HL-60 (cell line): ENCODE data around the gene LRP1B.

Source experiments
- DNase-seq, 2 experiments: peaks; one replicate each; pipeline ENCODE4 v3.0.0-alpha.2; 2010 to 2020; ENCODE audit warnings: low read depth in 1 of 2, low spot score in 1 of 2
- H3K27ac ChIP-seq: fragments of 250-450 bp; sonication (Bioruptor Pico); replicated peaks from 2 replicates; pipeline ENCODE4 v1.5.1; 2020; ENCODE audit warnings: mild to moderate bottlenecking, moderate library complexity
- H3K27me3 ChIP-seq: fragments of 250-450 bp; sonication (Bioruptor Pico); 2 replicates; pipeline ENCODE4 v1.5.1; 2021; ENCODE audit warnings: mild to moderate bottlenecking, moderate library complexity; ENCODE audit not compliant: insufficient read depth, poor library complexity, severe bottlenecking
- H3K4me3 ChIP-seq: replicated peaks from 2 replicates; pipeline ENCODE4 v1.5.1; 2011; ENCODE audit warnings: mild to moderate bottlenecking, control low read depth, low read length; ENCODE audit not compliant: insufficient read depth
- CTCF ChIP-seq: IDR thresholded peaks from one replicate; pipeline ENCODE4 v1.5.1; 2011; ENCODE audit warnings: low read length, control low read depth, inconsistent platforms; ENCODE audit not compliant: insufficient read depth
- GABPA ChIP-seq: IDR thresholded peaks from 2 replicates; pipeline ENCODE4 v1.6.1; 2012; ENCODE audit warnings: low read depth
- POLR2AphosphoS5 ChIP-seq: IDR thresholded peaks from 2 replicates; pipeline ENCODE4 v1.6.1; 2012; ENCODE audit warnings: low read depth
- REST ChIP-seq: IDR thresholded peaks from 2 replicates; pipeline ENCODE4 v1.6.1; 2012; ENCODE audit warnings: low read depth; ENCODE audit not compliant: insufficient replicate concordance
- SPI1 ChIP-seq: IDR thresholded peaks from 2 replicates; pipeline ENCODE4 v1.6.1; 2012; ENCODE audit warnings: low read depth, mild to moderate bottlenecking, borderline replicate concordance

Gene LRP1B

GRCh38 chr2:141468761-141469160 is 662.1 kb downstream of the LRP1B start:
- TF ChIP-seq GABPA (no peak), CTCF (no peak), SPI1 (no peak), REST (no peak), POLR2AphosphoS5 (no peak)
- no peaks in the 10 kb centered on the region for H3K27me3 ChIP-seq
- no peak overlapping the region for H3K4me3 ChIP-seq
- DNase-seq: no peak
- H3K27ac ChIP-seq: no peak overlapping the region

- no peak for DNase-seq
- H3K27ac ChIP-seq: no peak overlapping the region
- TF ChIP-seq SPI1 (no peak), CTCF (no peak), REST (no peak), POLR2AphosphoS5 (no peak), GABPA (no peak)
Measured at GRCh38 chr2:141467331-141467730, 663.5 kb downstream of the LRP1B start.

GRCh38 chr2:141464995-141465394 is 665.8 kb downstream of the LRP1B start:
- no peak for TF ChIP-seq SPI1
- no peak for TF ChIP-seq GABPA
- TF ChIP-seq CTCF: no peak
- TF ChIP-seq REST: no peak
- Histone ChIP-seq H3K27ac (no peak overlapping the region), H3K4me3 (no peak overlapping the region), H3K27me3 (no peaks in the 10 kb centered on the region)
- no peak for DNase-seq

More at GRCh38 chr2:141467331-141467730, 663.5 kb downstream of the LRP1B start:
- no peaks in the 10 kb centered on the region for H3K27me3 ChIP-seq
- H3K4me3 ChIP-seq: no peak overlapping the region
